Activated CD8-positive, alpha-beta memory T cell treated with anti-CD3 and anti-CD28 coated beads for 48 hours (primary cell): ENCODE measurements around the gene CDK14.

Source experiments
- DNase-seq, 3 experiments: peaks; one replicate each; pipeline ENCODE4 v3.0.0-alpha.2; 2020; ENCODE audit warnings: low read depth in 2 of 3, low spot score in 2 of 3

The CDK14 gene

DNA sequence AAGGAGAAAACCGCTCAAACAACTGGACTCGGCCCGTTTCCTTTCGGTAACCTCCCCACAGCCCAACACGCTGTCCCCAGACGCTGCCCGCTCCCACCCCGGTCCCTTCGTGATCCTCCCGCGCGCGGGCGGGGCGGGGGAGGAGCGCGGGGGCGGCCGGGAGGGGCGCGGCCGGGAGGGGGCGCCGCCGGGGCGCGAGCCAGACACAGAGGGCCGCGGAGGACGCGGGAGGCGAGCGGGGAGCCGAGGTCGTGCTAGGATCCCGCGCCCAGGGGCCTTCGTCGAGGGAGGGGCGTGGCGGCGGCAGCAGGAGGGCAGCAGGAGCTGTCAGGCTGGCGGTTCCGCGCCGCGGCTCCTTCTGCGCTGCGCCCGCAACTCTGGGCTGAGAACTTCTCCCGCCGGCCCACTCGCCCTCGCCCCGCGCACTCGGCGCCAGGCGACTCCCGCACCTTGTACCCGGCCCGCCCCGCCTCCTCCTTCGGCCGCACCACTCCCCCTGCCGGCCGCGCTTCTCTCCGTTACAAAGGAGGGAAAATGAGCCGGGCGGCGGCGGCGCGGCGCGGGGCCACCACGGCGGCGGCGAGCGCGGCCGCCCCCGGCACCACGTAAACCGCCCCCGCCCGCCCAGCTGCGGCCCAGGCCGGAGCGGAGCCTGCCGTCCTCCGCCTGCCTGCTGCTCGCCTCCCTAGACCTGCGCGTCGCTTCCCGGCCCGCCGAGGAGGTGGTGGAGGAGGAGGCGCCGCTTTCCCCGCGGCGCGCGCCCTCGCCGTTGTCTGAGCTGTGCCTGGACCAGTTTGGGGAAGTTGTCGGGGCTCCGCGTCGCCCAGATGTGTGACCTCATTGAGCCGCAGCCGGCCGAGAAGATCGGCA lies at the start of gene CDK14:
Gene CDK14 (plus strand): TSS at position 521 of the 870 bp plus-strand sequence. CDS start 307 bp downstream, at position 828.
- DNase-seq, result peak in 1 of 3 experiments; percentile 8

DNA sequence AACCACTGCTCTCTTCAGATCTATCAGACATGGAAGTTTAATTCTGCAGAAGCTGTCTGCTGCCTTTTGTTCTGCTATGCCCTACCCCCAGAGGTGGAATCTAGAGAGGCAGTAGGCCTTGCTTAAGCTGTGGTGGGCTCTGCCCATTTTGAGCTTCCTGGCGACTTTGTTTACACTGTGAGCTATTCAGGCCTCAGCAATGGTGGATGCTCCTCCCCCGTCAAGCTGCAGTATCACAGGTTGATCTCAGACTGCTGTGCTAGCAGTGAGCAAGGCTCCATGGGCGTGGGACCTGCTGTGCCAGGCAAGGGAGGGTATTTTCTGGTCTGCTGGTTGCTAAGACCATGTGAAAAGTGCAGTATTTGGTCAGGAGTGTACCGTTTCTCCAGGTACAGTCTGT lies 45.1 kb upstream of the CDK14 start:
- DNase-seq, result no peak

DNA sequence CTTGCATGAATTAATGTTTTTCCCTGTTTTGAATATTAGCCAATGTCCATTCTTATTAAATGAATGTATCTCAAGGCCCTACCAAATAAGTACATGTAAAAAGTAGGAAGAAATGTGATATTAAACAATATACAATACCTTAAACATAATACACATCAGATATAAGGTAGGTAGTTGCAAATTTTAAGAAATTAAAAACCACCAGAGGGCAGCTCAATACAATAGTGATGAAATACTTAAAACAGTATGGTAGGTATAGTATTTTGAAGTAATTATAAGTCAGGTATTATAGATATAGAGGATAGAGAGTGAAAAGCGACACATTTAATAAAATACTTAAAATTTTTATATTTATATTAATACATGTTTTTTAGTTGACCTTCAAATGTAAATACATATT lies 43.6 kb upstream of the CDK14 start:
- DNase-seq, result no peak

DNA sequence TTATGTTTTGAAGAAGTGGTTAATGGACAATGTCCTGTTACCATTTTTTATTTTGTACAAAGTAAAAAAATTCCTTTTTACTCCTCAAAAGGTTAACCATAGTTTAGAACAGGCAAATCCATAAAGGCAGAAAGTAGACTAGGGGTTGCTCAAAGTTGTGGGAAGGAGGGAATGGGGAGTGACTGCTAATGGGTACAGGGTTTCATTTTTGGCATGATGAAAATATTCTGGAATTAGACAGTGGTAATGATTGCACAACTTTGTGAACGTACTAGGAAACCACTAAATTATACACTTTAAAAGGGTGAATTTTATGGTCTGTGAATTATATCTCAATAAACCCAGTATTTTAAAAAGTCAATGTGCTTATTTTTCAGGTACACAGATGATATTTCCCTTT lies 35.4 kb upstream of the CDK14 start:
- no peak for DNase-seq

DNA sequence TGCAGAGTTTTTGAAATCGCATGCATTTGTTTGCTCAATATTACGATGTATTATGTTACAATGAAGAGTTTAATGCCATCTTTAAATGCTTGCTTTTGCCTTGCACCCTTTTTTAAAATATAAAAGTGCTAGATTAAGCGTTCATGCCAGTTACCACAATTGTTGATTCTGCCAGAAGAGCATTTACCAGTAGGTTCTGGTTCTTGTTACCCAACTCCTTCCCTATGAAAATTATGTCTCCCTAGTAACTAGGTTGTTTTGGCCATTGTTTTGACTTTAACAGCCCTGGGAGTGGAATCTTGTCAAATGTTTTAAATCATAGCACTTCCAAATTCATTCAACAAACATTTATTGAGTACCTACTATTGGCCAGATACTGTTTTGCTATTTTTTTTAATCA lies 32.8 kb upstream of the CDK14 start:
- DNase-seq, result no peak

DNA sequence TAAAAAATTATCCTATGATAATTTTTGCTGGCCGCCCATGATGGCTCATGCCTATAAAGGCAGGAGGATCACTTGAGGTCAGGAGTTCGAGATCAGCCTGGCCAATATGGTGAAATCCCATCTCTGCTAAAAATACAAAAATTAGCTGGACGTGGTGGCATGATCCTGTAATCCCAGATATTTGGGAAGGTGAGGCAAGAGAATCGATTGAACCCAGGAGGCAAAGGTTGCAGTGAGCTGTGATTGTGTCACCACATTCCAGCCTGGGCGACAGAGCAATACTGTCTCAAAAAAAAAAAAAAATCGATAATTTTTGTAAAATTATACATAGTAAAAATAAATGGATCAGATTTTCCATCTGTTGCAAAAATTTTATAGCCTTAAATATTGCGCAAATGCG lies 31.7 kb upstream of the CDK14 start:
- no peak for DNase-seq

DNA sequence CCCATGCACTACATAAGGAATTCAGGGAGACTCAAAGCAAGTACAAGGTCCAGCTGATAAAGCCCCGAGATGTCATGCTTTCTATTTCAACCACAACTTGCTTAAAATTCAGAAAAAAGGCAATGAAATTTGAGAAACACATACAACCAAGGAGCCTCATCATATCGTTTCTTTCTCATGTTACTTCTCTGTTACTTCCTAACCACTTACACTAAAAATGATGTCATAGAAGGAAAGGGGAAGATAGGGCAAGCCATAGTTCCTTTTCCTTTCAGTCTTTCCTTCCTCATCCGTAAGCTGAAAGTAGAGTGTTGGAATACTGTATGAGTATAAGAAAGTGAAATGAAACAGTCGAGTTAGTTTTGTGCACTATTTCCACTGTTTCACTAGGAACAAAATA lies 27.9 kb upstream of the CDK14 start:
- DNase-seq, result no peak

DNA sequence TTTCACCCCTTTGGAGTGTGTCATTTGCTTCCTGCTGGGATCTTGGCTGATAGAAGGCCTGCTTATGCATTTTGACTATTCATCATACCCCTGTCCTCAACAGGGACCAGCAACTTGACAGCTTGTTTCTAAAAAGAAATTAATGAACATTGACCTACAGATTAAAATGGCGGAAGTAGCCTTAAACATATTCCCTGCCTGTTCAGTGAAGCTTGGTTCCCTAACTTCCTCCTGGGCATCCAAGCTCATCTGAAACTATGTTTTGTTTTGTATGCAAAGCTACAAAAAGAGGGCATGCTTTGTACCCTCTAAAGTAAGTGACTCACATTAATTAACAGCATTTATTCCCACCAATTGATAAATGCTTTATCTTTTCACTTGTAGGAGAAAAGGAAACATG lies 26.8 kb upstream of the CDK14 start:
- DNase-seq, result no peak

DNA sequence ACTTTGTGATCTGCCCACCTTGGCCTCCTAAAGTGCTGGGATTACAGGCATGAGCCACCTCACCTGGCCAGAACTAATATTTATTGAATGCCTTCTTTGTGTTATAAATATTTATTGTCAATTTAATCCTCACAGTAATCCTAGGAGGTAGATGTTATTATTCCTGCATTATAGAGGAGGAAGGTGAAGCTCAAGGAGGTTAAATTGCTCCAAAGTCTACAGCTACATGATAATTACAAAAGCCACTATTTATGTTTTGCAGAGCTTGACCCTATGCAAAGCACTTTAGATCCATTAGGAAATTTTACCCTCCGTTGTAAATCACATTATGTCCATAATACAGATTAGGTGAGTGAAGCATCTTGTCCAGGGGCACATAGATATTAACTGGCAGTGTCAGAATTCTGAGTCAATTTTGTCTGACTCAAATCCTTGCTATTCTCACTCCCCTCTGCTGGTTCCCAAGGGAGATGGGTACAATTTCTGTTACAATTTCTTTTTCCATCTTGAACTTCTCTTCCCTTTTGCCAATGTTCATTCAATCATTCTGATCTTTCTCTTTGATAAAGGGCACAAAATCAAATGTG lies 25.7 kb upstream of the CDK14 start:
- no peak for DNase-seq

DNA sequence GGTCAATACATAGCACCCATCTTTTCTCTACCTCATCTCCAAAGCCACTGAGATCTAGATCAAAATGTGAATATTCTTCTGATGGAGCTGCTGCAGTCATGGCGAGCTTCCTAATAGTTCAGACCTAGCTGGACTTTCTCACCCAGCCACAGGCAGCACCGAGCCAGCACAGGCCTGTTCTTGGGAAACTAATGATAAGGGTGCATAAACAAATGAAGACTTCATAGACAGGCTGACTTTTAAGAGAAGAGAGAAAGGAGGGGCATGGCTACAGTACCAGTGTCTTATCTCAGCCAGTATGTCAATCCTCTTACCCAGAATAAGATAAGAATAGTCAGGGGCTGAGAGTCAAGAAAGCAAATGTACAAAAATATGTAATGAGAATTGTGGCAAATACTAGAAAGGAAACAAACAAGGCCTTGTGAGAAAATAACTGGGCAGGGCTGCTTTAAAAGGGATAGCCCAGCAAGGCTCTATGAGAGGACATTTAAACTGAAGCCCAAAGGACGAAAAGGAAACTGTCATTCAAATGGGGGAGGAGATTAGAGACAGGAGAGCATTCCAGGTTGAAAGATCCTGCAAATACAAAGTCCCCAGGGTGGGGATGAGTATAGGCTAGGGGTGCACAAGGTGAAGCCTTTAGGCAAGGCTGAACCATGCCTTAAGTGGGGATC lies 21.8 kb upstream of the CDK14 start:
- DNase-seq, result no peak

DNA sequence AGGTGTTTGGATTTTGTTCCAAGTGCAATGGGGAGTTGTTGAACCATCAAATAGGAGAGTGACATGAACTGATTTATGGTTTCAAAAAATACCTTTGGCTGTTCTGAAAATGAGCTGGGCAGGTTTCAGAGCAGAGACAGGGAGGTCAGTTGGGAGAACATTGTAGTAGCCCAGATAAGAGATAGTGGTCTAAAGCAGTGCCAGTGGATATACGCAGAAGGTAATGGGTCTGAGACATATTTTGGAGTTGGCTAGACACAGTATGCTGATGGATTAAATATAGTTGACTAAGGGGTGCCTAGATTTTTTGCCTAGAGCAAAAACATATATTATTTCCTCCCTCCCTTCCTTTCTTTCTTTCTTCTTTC lies 21.3 kb upstream of the CDK14 start:
- no peak for DNase-seq

DNA sequence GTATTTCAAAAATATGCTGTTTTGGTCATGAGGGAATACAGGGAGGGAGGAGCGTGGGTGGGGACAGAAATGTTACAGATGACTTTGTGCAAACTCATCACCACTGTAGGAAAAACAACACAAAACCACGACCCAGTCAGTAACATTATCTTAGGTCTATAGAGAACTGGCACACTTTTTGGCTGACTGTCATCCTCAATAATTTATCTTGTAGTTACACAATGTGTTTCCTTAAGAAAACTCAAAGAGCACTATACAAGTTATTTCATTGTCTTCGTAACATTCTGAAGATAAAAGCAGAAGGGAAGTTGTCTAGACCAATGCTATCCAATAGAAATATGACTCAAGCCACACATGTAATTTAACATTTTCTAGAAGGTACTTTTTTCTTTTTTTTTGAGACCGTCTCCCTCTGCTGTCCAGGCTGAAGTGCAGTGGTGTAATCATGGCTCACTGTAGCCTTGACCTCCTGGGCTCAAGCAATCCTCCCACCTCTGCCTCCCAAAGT lies 16.9 kb upstream of the CDK14 start:
- no peak for DNase-seq

DNA sequence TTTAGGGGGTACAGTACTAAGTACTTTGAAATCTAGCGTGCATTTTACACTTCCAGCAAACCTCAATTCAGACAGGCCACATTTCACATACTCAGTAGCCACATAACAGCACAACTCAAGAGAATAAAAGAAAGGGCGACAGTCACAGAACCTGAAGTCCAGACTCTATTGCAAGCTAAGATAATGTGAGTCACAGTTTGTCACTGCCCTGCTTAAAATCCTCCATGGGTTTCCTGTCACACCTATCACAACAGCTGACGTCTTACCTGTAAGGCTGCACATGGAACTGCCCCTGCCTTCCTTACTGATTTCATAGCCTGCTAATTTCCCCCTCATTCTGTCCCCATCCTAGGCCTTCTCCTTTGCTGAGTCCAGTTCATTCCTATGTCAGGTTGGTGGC lies 16.1 kb upstream of the CDK14 start:
- DNase-seq, result no peak

DNA sequence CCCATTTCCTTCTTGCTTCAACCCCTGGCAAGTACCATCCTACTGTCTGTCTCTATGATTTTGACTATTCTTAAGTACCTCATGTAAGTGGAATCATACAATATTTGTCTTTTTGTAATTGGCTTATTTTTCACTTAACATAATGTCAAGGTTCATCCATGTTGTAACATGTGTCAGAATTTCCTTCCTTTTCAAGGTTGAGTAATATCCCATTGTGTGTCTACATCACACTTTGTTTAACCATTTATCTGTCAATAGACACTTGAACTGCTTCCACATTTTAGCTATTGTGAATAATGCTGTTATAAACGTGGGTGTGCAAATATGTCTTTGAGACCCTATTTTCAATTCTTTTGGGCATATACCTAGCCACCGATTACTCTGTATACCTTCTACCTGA lies 14.0 kb upstream of the CDK14 start:
- DNase-seq, result no peak

DNA sequence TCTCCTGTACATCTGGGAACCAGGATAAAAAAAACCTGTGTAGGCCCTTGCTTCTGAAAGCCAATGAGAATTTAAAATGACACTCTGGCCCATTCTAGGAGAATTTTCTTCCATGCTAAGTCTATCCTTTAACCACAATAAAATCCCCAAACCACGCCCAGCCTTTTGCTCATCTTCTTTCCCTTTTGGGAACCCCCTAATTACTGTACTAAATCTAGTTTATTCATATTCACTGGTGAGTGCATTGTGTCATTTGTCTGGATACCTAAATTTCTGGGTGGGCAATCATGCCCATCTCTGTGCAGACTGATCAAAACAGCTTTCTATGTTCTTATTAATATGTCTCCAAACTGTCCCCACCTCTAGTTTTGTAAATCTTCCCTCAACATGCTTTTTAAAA lies 11.7 kb upstream of the CDK14 start:
- no peak for DNase-seq

DNA sequence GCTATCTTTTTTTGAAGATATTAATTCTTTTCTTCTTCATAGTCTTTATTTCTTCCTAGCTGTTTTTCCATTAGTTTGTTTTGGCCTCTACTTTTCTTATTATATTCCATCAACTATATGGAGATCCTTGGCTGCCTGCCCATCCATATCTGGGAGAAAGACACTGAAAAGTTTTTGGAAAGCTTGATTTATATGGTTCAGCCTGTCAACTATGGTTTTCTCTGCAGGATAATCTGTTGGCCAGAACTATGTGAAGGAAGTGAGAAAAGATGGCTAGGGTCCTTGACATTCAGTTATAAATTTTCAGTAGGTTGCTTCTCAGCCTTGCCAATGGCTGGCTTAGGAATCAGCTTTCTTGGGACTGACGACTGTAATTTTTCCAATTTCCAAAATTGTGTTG lies 10.0 kb upstream of the CDK14 start:
- DNase-seq, result no peak

DNA sequence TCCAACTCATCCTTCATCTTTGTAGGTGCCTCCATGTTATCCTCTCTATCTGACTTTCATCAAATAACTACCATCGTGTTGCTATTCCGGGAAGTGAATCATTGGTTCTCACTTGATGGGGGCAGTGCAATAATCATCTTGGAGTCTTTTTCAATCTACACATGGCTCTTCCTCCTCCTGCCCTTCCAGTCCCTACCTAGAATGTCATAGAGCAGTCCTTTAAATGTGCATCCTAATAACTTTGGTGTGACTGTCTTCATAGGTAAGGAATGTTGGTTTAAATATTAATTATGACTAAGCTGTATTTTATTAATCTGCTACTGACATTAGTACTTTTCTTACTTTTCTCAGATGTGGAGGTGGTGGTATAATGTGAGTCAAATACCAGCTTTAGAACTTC lies 8.4 kb upstream of the CDK14 start:
- no peak for DNase-seq

DNA sequence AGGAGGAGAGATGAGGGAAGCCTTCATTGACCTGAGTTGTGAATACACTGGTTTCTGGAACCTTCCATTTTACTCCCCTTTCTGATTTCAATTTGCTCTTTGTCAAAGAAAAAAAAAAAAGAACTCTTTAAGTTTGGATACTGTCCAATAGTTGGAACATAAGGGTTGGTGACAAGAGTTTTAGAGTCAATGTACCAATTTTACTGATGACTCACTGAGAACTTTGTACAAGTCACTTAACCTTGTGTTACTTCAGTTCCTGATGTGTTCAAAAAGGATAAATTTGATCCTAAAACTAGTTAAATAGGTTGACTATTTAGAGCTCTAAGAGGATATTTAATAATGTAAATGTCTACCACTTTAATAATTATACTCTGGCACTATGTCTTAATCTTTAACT lies 4.1 kb upstream of the CDK14 start:
- DNase-seq, result no peak

DNA sequence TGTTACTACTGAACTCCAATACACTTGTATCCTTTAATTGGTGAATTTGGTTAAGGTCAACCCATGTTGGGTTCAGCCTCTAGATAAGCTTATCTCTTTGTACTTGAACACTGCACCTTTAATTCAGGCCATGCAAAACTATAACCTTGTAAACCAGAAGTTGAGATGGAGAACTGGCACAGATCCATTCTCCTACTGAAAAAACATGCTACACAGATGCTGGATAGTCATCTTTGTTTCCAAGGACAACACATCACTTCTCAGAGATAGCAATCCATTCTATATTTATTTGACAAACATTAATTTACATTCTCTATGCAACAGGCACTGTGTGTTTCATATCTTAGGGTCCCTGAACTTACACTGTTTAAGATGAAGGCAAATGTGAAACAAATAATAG lies 2.9 kb upstream of the CDK14 start:
- DNase-seq, result no peak

DNA sequence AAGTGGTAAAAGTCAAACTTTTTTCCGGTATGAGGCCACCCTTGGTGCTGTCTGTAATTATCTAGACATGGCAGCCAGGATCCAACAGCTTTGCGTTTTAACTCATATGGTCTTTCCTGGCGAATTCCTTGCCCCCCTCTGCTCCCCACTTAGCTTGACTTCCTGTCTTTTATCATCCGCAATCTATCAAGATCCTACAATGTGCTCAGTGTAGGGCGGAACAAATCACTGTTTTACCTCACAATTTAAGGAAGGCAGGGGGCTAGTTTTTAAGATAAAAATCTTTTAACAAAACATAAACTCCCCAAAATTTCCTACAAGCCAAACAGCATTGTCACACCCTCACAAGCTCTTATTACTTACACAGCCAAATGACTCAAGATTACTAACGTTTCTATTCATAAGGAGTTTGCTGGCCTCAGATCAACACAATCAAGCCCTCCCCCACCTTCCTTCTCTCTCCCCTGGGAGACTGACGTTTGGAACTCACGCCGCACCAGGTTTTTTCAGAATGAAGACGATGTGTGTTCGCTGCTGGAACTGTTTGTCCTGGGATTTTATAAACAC lies 1.3 kb upstream of the CDK14 start:
- no peak for DNase-seq

DNA sequence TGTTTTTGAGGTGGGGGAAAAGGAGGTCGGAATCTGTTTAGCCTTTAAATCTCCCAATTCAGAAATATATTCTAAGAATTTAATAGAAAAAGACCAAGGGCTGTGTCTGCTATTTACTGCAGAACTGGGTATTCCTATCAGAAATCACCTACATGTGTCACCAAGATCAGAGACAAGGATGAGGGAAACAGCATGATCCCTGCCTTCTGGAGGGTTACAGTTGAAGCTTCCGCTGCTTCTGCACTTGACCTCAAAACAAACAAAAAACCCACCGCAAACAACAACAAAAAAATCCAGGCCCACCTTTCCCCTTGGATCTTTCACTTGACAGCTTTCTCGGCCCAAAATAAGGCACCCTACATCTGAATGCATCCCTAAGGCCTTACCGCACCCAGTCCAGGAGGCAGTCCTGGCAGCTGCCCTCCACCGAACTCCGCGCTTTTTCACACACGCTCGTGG lies 750 bp upstream of the CDK14 start:
- DNase-seq, result no peak
